Measurements from ENCODE around the gene ZNF774. TPM values are rescaled to one million over a fixed set of nuclear protein-coding genes. Genes with fewer than 3 reads are reported as not detected.
"Not testable (repeated sequence)": the region's sequence is repeated elsewhere in the genome, so short reads cannot be mapped to it uniquely, and the experiment has no call there.

The ZNF774 gene
- total RNA-seq, 2 experiments from 2014 or later: 1.2 to 1.4 TPM

DNA sequence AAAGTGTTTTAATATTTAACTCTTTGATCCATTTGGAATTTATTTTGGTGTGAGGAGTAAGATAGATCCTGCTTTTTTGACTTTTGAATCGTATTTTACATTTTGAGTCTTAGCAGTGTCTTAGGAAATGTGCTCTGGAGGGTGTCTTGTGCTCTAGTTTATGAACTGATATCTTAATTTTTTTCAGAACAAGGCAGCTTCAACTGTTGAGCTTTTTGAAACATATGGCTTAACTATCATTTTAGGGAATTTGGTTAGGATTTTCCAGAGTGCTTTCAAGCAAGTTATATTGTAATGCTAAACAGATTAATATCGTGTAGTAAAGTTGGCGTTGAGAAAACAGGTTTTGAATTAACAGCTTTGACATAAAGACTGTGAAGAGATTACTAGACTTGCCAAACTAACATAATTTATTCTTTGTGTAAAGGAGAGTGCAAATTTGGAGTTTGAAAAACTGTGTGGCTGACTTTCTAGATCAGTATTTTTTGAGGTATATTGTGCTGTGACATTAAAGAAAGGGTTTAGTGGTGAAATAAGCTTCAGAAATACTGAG lies 53.0 kb downstream of the ZNF774 start:
- H3K27ac Mint-ChIP-seq: no peak overlapping the region
- ATAC-seq (no peak), DNase-seq (no peak)
- TF ChIP-seq, protein P1, sequence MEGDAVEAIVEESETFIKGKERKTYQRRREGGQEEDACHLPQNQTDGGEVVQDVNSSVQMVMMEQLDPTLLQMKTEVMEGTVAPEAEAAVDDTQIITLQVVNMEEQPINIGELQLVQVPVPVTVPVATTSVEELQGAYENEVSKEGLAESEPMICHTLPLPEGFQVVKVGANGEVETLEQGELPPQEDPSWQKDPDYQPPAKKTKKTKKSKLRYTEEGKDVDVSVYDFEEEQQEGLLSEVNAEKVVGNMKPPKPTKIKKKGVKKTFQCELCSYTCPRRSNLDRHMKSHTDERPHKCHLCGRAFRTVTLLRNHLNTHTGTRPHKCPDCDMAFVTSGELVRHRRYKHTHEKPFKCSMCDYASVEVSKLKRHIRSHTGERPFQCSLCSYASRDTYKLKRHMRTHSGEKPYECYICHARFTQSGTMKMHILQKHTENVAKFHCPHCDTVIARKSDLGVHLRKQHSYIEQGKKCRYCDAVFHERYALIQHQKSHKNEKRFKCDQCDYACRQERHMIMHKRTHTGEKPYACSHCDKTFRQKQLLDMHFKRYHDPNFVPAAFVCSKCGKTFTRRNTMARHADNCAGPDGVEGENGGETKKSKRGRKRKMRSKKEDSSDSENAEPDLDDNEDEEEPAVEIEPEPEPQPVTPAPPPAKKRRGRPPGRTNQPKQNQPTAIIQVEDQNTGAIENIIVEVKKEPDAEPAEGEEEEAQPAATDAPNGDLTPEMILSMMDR (IDR thresholded peaks at IDR 0.05): no peak
- ChIA-PET POLR2A (interaction anchor here (1.2 to 4.4 kb wide), 2 partner anchors 13 to 17 kb away, joined by 4 to 15 read pairs; partner anchors contain the start of gene IQGAP1), CTCF (interaction anchor here (1.1 to 1.6 kb wide), 3 partner anchors 10 to 43 kb away, joined by 3 to 4 read pairs (median 3); no protein-coding TSS in a partner anchor)
- H3K36me3 Mint-ChIP-seq (ENCODE audit: low read depth): peaks cover 35% of the 10 kb centered on the region
- peaks cover 4% of the 10 kb centered on the region for H3K9me3 Mint-ChIP-seq
- no peak overlapping the region for H3K4me3 Mint-ChIP-seq
- no peaks in the 10 kb centered on the region for H3K27me3 Mint-ChIP-seq
- peaks cover 83% of the 10 kb centered on the region for H3K4me1 Mint-ChIP-seq (ENCODE audit: low read depth)
- intact Hi-C loops (cut with micrococcal nuclease): no loop called here

DNA sequence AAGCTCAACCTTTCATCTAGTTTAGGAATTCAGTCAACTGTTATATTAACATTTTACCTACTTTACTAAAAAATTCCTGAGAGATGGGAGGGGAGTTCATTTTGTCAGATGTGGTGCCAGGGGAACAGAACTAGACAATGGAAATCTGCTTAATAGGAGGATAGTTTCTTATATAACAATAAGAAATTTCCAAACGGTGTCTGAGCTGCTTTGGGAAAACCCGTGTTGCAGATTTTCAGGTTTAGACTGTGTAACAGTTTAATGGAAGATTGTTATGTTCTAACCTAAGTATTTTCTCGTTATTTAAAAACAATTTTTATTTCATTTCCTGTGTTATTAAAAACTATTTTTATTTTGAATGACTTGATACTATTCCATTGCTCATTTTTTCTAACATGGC lies 55.3 kb downstream of the ZNF774 start:
- POLR2A ChIA-PET: interaction anchor here (0.8 to 2.1 kb wide), 11 partner anchors 7 to 74 kb away, joined by 3 to 17 read pairs (median 4); partner anchors contain the start of gene IQGAP1
- intact Hi-C loops (cut with micrococcal nuclease): no loop called here
- Mint-ChIP-seq H3K27me3 (no peaks in the 10 kb centered on the region), H3K9me3 (peaks cover 4% of the 10 kb centered on the region), H3K4me3 (no peak overlapping the region), H3K27ac (peak overlapping the region; percentile 89), H3K4me1 (ENCODE audit: low read depth) (peaks cover 73% of the 10 kb centered on the region), H3K36me3 (ENCODE audit: low read depth) (peaks cover 44% of the 10 kb centered on the region)
- DNase-seq: no peak
- TF ChIP-seq, protein P1 (IDR thresholded peaks at IDR 0.05): no peak
- CTCF ChIA-PET: interaction anchor here (0.9 to 2.8 kb wide), 5 partner anchors 16 to 106 kb away, joined by 3 to 8 read pairs (median 4); no protein-coding TSS in a partner anchor
- ATAC-seq: no peak

DNA sequence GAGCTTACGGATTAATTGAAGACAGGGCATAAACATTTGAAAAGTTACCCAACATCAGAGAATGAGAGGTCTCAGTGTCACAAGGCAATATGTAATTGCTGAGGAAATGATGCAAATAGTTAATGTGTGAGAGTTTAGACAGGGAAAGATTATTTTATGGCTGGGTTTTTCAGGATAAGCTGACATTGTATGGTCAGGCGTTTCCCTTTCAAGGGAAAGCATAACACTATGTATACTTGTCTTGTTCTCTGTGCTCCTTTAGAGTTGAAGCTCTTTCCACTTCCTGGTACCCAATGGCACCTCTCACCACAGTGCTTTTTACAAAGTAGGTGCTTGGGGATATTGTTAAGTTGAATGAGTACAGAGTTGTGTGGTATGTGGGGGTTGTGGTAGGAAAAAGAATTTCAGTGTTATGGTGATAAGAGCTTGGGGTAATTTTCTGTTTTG lies 55.8 kb downstream of the ZNF774 start:
- DNase-seq (peak; percentile 62), ATAC-seq (peak; percentile 93)
- H3K27me3 Mint-ChIP-seq: no peaks in the 10 kb centered on the region
- TF ChIP-seq, protein P1 (IDR thresholded peaks at IDR 0.05): no peak
- ChIA-PET CTCF (interaction anchor here (0.6 to 2.8 kb wide), 6 partner anchors 8 to 107 kb away, joined by 3 to 8 read pairs (median 4); no protein-coding TSS in a partner anchor), POLR2A (interaction anchor here (0.8 to 2.1 kb wide), 10 partner anchors 8 to 73 kb away, joined by 3 to 17 read pairs (median 4); partner anchors contain the start of gene IQGAP1)
- intact Hi-C loops (cut with micrococcal nuclease): no loop called here
- H3K9me3 Mint-ChIP-seq: peaks cover 4% of the 10 kb centered on the region
- H3K4me3 Mint-ChIP-seq: peak overlapping the region; percentile 50
- H3K36me3 Mint-ChIP-seq (ENCODE audit: low read depth): peaks cover 43% of the 10 kb centered on the region
- peaks cover 76% of the 10 kb centered on the region for H3K4me1 Mint-ChIP-seq (ENCODE audit: low read depth)
- H3K27ac Mint-ChIP-seq: peak overlapping the region; percentile 89

DNA sequence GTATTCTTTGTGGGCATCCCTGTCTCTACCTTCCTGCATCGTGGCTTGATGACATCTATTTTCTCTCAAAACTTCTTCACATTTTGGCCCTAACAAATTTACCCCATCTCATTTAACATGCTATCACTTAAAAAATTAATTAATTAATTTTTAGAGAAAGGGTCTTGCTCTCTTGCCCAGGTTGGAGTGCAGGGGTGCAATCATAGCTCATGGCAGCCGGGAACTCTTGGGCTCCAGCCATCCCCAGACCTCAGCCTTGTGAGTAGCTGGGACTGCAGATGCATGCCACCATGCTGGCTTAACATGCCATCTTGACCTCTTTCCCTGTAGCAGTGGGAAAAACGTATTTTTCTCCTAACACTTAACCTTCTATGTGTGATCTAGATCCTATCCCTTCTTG lies 56.6 kb downstream of the ZNF774 start:
- Mint-ChIP-seq H3K4me3 (peak overlapping the region; percentile 50), H3K4me1 (ENCODE audit: low read depth) (peaks cover 80% of the 10 kb centered on the region)
- POLR2A ChIA-PET: interaction anchor here (0.6 to 2.1 kb wide), 6 partner anchors 9 to 72 kb away, joined by 3 to 17 read pairs (median 4); partner anchors contain the start of gene IQGAP1

DNA sequence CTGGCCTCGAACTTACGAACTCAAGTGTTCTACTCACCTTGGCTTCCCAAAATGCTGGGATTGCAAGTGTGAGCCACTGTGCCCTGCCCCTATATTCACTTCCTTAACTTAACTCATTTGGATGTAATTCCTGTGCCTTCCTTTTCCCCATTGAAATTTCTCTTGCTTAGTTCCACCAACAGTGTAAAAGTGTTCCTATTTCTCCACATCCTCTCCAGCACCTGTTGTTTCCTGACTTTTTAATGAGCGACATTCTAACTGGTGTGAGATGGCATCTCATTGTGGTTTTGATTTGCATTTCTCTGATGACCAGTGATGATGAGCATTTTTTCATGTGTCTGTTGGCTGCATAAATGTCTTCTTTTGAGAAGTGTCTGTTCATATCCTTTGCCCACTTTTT lies 57.5 kb downstream of the ZNF774 start:
- ATAC-seq; H3K27me3 Mint-ChIP-seq; POLR2A ChIA-PET; H3K9me3 Mint-ChIP-seq; H3K4me3 Mint-ChIP-seq; intact Hi-C loops (cut with micrococcal nuclease); CTCF ChIA-PET; DNase-seq: not testable (repeated sequence)
- Mint-ChIP-seq H3K36me3 (ENCODE audit: low read depth) (peaks cover 36% of the 10 kb centered on the region), H3K27ac (peak overlapping the region; percentile 54), H3K4me1 (ENCODE audit: low read depth) (peaks cover 80% of the 10 kb centered on the region)

More for the DNA sequence above, 56.6 kb downstream of the ZNF774 start:
- DNase-seq (no peak), ATAC-seq (no peak)
- intact Hi-C loops (cut with micrococcal nuclease): no loop called here
- Mint-ChIP-seq H3K27me3 (no peaks in the 10 kb centered on the region), H3K36me3 (ENCODE audit: low read depth) (peaks cover 40% of the 10 kb centered on the region), H3K27ac (peak overlapping the region; percentile 89), H3K9me3 (peaks cover 4% of the 10 kb centered on the region)
- CTCF ChIA-PET: interaction anchor here (1.2 to 2.8 kb wide), 2 partner anchors 46 to 73 kb away, joined by 3 to 8 read pairs; no protein-coding TSS in a partner anchor
- TF ChIP-seq, protein P1 (IDR thresholded peaks at IDR 0.05): no peak

DNA sequence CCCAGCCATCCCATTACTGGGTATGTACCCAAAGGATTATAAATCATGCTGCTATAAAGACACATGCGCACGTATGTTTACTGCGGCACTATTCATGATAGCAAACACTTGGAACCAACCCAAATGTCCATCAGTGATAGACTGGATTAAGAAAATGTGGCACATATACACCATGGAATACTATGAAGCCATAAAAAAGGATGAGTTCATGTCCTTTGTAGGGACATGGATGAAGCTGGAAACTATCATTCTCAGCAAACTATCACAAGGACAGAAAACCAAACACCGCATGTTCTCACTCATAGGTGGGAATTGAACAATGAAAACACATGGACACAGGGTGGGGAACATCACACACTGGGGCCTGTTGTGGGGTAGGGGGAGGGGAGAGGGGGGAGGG lies 58.2 kb downstream of the ZNF774 start:
- Mint-ChIP-seq H3K36me3 (ENCODE audit: low read depth) (peaks cover 35% of the 10 kb centered on the region), H3K4me1 (ENCODE audit: low read depth) (peaks cover 80% of the 10 kb centered on the region)
- H3K27me3 Mint-ChIP-seq; H3K4me3 Mint-ChIP-seq; intact Hi-C loops (cut with micrococcal nuclease); CTCF ChIA-PET; ATAC-seq; POLR2A ChIA-PET; H3K9me3 Mint-ChIP-seq; DNase-seq; H3K27ac Mint-ChIP-seq: not testable (repeated sequence)
